GM21786 (cell line): Measurements from ENCODE around the gene ZXDC.

Experiments
- ATAC-seq: cut with Tn5 transposase; IDR thresholded peaks from one replicate; pipeline ENCODE4 v1.9.1; 2021; ENCODE audit not compliant: unreplicated experiment

Gene ZXDC

DNA sequence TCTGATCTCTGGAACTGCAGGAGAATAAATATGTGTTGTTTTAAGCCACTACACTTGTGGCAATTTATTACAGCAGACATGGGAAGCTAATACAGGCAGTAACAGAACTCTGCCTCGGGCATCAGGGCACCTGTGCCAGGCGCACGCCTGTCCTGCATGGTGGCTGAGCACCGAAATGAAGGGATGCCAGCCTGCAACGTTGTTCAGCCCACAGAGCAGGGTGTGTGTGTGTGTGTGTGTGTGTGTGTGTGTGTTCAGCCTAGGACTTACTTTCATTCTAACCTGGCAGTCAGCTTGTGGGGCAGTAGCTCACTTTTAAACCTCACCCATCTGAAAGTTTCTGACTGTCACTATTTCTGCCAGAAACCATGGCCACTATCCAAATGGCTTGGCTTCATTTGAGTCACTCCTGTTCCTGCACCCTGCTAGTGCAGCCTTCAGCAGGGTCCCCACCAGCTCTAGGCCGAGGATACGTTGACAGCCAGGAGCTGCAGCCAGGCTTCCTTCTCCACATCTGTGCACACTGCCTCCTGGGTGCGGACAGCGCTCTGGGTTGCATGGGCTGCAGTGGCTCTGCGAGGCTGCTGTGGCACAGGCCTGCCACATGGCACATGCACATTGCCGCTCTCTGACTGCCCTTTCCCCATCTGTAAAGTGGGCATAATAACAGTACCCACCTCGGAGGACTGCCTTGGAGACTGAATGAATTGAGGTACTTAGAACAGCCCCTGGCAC lies 37.4 kb upstream of the ZXDC start:
- ATAC-seq: no peak

DNA sequence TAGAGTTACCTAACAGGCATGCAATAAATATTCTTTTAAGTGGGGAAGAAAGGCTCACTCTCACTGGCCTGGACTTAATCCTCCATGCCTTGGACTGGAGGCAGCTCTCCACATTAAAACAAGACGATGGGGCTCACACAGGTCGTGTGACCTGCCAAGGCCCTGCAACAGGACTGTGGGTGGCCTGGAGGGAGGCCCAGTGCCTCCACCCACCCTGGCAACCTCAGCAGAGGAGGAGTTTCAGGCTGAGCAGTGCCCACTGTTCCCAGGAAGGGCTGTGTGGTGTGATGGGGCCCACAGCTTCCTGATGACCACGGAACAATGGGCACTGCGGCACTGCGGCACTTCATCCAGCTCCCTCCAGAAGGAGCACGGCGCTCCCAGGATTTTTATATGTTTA lies 36.3 kb upstream of the ZXDC start:
- no peak for ATAC-seq

GRCh38 chr3:126511291-126511690 lies 35.6 kb upstream of the ZXDC start:
- ATAC-seq: no peak

DNA sequence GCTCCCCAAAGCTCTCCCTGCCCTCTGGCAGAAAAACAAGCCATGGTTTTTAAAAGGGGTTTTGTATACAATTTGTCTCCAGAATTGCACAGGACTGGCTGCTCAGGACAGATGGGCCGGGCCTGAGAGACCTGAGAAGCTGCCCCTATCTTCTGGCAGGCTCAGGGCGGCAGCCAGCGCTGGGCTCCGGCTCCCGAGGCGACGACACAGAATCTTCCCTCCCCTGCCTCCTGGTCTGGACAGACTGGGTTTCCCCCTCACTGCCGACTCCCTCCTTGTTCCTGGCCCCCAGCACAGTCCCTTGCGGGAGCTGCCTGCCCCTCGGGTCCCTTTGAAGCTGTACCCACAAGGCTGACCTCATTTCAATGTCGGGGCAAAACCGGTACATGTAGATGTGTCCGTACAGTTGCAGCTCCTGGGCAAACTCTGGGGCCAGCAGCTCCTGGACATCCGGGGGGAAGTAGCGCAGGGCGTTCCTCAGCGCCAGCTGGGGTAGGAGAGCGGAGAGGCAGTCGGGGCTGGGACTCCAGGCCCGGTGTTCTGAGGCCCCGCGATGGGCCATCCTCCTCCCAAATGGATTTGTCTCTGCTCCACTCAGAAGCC lies 34.7 kb upstream of the ZXDC start:
- no peak for ATAC-seq

DNA sequence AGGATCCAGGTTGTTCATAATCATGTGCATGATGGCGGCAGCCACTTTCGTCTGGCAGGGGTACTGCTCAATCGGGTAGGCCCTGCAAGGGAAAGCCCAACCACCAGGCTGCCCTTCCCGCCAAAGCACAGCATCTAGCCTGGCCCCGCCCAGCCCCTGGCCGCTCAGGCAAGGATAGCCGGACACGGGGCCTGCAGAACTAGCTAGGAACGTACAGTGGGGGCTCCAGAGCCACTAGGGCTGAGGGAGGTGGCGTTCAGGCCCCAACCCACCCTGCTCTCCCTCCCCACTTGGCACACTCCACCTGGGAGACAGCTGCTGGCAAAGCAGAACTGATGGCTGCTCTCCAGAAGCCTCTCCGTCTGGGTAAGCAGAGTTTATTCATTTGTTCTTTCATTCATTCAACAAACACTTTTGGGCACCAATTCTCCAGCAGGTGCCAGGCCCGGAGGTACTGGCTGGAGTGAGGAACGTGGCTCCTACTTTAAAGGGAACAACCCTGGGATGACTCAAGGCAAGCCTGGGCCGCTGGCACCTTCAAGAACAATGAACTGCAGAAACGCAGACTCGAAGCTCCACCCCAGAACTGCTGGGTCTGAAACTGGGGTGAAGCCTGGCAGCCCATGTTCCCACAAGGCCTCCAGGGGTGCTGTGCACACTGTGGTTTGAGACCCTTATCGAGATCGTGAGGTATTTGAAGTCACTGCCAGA lies 34.1 kb upstream of the ZXDC start:
- no peak for ATAC-seq

DNA sequence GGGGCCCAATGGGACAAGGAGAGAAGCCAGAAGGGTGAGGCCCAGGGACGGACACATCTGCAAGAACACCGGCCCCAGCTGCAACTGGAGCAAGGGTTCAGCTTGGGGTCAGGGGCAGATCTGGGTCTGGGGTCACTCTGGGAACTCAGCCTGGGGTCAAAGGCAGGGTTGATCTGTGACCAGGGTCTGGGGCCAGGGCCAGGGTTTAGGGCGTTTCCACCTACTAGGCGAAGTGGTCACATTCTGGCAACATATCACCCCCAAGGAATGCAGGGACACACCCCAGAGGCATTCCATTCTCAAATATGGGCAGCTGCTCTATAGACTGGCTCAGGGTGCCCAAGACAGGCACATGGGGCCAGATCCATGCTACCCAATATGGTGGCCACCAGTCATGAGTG lies 32.9 kb upstream of the ZXDC start:
- no peak for ATAC-seq

GRCh38 chr3:126507886-126508285 lies 32.2 kb upstream of the ZXDC start:
- no peak for ATAC-seq

- ATAC-seq: no peak
These were observed 28.0 kb upstream of the ZXDC start for GRCh38 chr3:126503701-126504100.

DNA sequence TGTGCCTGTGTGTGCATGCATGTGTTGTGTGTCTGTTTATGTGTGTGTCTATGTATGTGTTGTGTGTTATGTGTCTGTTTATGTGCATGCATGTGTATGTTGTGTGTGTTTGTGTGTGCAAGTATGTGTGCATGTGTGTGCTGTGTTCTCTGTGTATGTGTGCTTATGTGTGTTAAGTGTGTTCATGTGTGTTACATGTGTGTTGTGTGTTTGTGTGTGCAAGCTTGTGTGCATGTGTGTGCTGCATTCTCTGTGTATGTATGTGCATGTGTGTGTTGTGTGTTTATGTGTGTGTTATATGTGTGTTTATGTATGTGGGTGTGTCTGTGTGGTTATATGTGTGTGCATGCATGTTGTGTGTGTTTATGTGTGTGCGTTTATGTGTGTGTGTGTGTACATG lies 27.0 kb upstream of the ZXDC start:
- ATAC-seq: no peak

- no peak for ATAC-seq
These were observed 26.0 kb upstream of the ZXDC start for GRCh38 chr3:126501736-126502135.

GRCh38 chr3:126501054-126501453 lies 25.4 kb upstream of the ZXDC start:
- ATAC-seq: no peak

DNA sequence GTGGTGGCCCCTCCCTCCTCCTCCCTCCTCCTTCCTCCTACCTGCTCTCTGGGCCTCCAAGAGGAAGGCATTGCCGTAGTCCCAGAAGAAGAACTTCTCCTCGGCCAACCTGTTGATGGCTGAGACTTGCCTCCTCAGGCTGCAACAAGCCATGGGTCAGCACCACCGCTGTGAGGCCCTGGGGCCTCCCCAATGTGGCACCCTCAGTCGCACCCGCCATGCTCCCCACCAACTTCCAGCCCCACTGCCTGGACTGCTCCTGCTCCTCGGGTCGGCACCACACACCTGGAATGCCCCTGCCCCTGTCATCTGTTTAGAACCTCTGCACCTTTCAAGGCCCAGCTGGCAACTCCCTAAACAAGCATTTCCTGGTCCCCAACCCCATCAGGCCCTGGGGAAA lies 24.3 kb upstream of the ZXDC start:
- ATAC-seq: no peak

GRCh38 chr3:126499401-126499800 lies 23.7 kb upstream of the ZXDC start:
- no peak for ATAC-seq

DNA sequence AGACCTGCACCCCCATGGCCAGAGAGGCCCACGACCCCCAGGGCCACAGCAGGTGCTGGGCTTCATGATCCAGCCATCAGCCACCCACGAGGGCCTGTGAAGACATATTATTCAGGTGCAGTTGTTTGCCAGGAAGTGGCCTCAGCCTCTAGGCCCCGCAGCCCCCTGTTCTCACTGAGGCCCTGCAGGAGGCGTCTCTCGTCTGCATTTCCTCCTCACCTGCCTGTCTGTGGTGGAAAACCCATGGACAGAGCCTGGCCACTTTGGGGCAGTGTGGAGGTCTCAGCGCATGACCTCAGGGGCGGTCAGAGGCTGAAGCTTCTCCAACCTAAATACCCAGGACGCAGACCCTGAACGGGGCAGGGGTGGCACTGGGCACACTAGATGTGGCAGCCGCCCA lies 23.2 kb upstream of the ZXDC start:
- no peak for ATAC-seq

DNA sequence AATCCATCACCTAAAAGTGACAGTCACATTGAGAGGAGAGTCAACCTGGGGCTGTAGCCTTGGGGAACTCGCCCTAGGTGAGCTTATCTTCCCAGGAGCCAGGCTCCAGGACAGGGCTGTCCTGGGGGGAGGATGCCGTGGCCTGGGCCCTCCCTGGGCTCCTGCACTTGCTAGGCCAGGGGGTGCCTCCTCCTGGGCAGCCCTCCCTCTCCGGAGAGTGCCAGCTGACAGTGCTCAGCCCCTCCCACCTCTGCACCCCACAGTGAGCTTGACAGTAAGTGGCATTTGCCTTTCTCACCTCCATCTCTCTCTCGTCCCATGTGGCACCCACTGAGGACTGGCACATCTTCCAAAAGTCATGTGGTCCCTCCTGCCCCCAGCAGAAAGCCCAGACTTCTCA lies 22.8 kb upstream of the ZXDC start:
- ATAC-seq: no peak

- no peak for ATAC-seq
These were observed 22.3 kb upstream of the ZXDC start for GRCh38 chr3:126497956-126498355.

DNA sequence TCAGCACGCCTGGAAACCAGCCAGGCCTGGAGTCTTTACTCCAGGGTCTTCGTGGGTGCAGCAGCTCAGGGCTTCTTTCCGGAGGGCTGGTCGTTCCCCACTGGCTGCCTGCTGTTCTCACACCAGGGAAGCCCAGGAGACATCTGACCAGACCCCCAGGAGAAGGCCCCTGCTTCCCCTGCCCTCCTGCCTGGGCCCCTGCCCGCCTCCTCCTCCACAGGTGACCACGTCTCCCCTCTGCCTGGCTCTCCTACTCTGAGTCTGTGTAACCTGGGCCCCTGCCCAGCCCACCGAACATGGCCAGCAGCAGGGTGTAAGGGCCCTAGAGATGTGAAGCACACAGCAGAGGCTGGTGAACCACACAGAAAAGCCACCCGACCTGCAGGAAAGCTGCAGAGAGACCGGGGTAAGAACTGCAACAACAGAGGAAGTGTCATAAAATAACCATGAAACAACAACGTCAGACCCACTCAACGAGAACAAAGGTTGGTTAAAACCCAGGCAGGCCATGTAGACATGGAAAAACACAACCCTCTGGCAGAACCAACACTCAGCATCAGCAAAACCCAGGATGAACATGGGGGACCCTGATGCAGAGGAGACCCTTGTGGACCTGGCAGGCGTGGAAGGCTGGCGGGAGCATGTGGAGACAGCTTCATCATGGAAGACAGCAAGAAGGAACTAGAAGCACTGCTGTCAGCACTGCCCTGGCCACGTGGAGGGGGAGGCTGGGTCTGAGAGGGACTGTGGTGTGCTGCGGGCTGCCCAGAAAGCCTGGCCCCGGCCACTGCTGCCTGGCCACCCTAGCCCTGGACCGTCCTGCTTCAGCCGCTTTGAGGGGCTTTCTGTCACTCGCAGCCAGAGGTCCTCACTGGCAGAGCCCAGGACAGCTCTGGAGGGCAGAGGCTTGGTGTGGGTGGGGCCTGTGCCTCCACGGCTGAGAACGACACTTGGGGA lies 21.5 kb upstream of the ZXDC start:
- ATAC-seq: no peak

GRCh38 chr3:126495786-126496185 lies 20.1 kb upstream of the ZXDC start:
- ATAC-seq: no peak

GRCh38 chr3:126494970-126495230 lies 19.2 kb upstream of the ZXDC start:
- ATAC-seq: no peak

GRCh38 chr3:126494204-126494969 lies 18.7 kb upstream of the ZXDC start:
- no peak for ATAC-seq

DNA sequence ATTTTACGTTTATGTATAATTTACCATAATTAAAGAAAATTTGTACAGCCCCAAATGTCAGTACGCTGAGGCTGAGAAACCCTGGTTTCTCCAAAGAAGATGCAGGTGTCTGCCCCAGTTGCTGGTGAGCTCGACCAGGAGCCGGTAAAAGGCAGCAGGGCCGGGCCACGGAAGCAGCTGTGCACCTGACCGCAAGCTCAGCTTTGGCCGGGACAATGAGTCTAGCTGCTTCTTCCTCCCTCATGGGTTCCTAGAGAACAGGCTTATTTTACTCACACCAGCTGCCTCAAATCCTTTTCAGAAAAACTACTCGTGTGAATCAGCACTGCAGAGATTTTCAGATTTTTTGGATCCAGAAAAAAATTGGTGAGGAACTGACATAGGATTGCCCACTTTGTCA lies 18.0 kb upstream of the ZXDC start:
- no peak for ATAC-seq
